Activated CD4-positive, alpha-beta T cell treated with anti-CD3 and anti-CD28 coated beads for 36 hours (primary cell): ENCODE measurements around the gene S100A13. TPM values are rescaled to one million over a fixed set of nuclear protein-coding genes. Genes with fewer than 3 reads are reported as not detected.

ENCODE experiments used
- ATAC-seq: fragments of 200-7000 bp; cut with Tn5 transposase; one replicate; pipeline ENCODE4 v1.10.0; 2021; ENCODE audit warnings: mild to moderate bottlenecking, moderate library complexity
- CTCF ChIA-PET: fragments of 350-600 bp; sonication (Branson Sonifier 250); formaldehyde crosslinking; loops from one replicate; lab custom pipeline; 2021; ENCODE audit warnings: antibody characterized with exemption; lab: Charles Lee
- POLR2A ChIA-PET: fragments of 350-600 bp; sonication (Branson Sonifier 250); formaldehyde crosslinking; loops from one replicate; lab custom pipeline; 2021; ENCODE audit warnings: antibody characterized with exemption, inconsistent platforms; lab: Charles Lee
- DNase-seq: peaks from one replicate; pipeline ENCODE4 v3.0.0-alpha.2; 2020
- H3K27ac Mint-ChIP-seq: one replicate; pipeline ENCODE4 v1.8.0; 2021; ENCODE audit warnings: mixed read lengths
- H3K27me3 Mint-ChIP-seq: one replicate; pipeline ENCODE4 v1.8.0; 2021; ENCODE audit warnings: mixed read lengths
- H3K36me3 Mint-ChIP-seq: one replicate; pipeline ENCODE4 v1.8.0; 2021; ENCODE audit warnings: low read depth, mixed read lengths
- H3K4me1 Mint-ChIP-seq: one replicate; pipeline ENCODE4 v1.8.0; 2021; ENCODE audit warnings: mixed read lengths
- H3K4me3 Mint-ChIP-seq: one replicate; pipeline ENCODE4 v1.8.0; 2021; ENCODE audit warnings: mild to moderate bottlenecking, moderate library complexity, mixed read lengths
- H3K9me3 Mint-ChIP-seq: one replicate; pipeline ENCODE4 v1.8.0; 2021; ENCODE audit warnings: low read depth, mixed read lengths
- intact Hi-C, 2 experiments: fragments of 100-400 bp; cut with DNase I in 1 of 2; cut with micrococcal nuclease in 1 of 2; formaldehyde crosslinking; loops; one replicate each; pipeline versions ENCODE4 v1.14.2 to v1.15.1; 2022 to 2024; cut with DNase I, micrococcal nuclease
- total RNA-seq, 2 experiments: library from RNA; stranded (reverse); gene quantifications; one replicate each; pipeline ENCODE4 v1.2.3, GENCODE V29; 2021

Gene S100A13
- total RNA-seq, 2 experiments from 2014 or later, result 5.4 TPM

- ATAC-seq, result no peak
- Mint-ChIP-seq H3K36me3 (peaks cover 48% of the 10 kb centered on the region), H3K4me3 (peak overlapping the region; percentile 98), H3K4me1 (peaks cover 48% of the 10 kb centered on the region), H3K9me3 (no peaks in the 10 kb centered on the region), H3K27ac (peak overlapping the region; percentile 79), H3K27me3 (no peaks in the 10 kb centered on the region)
- POLR2A ChIA-PET, result interaction anchor here (0.6 kb wide), 2 partner anchors 14 to 110 kb away, joined by 7 to 8 read pairs; no protein-coding TSS in a partner anchor
- DNase-seq, result no peak
- CTCF ChIA-PET, result interaction anchor here (0.8 to 1.2 kb wide), 2 partner anchors 10 to 105 kb away, joined by 3 to 5 read pairs; no protein-coding TSS in a partner anchor
- intact Hi-C loops, result no loop called here
These were observed 9.0 kb upstream of the S100A13 start for GRCh38 chr1:153636312-153636711.

GRCh38 chr1:153635872-153636271 is 8.6 kb upstream of the S100A13 start:
- no peaks in the 10 kb centered on the region for H3K9me3 Mint-ChIP-seq
- DNase-seq (no peak), ATAC-seq (no peak)
- CTCF ChIA-PET, result interaction anchor here (0.7 to 2.5 kb wide), 6 partner anchors 13 to 126 kb away, joined by 3 to 18 read pairs (median 6); no protein-coding TSS in a partner anchor
- H3K27ac Mint-ChIP-seq, result peak overlapping the region; percentile 79
- H3K36me3 Mint-ChIP-seq, result peaks cover 44% of the 10 kb centered on the region
- H3K4me3 Mint-ChIP-seq, result peak overlapping the region; percentile 98
- no peaks in the 10 kb centered on the region for H3K27me3 Mint-ChIP-seq
- POLR2A ChIA-PET, result interaction anchor here (0.6 to 1.0 kb wide), 5 partner anchors 14 to 110 kb away, joined by 3 to 8 read pairs (median 7); partner anchors contain the start of gene S100A6
- intact Hi-C loops, result no loop called here
- H3K4me1 Mint-ChIP-seq, result peaks cover 49% of the 10 kb centered on the region

GRCh38 chr1:153633754-153634665 is 6.7 kb upstream of the S100A13 start, which contains the start of gene CHTOP:
Gene CHTOP (plus strand): TSS chr1:153634066. CDS start chr1:153636589, 2,523 bp downstream.
- Mint-ChIP-seq H3K27ac (peak within 1 kb of the TSS; percentile 98), H3K4me3 (peak within 1 kb of the TSS; percentile 98), H3K4me1 (peaks cover 50% of the 10 kb centered on the region), H3K9me3 (no peaks in the 10 kb centered on the region), H3K27me3 (no peaks in the 10 kb centered on the region), H3K36me3 (peaks cover 36% of the 10 kb centered on the region)
- ChIA-PET POLR2A (interaction anchor here (0.6 to 1.8 kb wide), 21 partner anchors 9 to 1566 kb away, joined by 3 to 13 read pairs (median 4); partner anchors contain the start of genes DENND4B, ILF2, RPS27 and S100A4), CTCF (interaction anchor here (0.8 to 2.5 kb wide), 16 partner anchors 9 to 352 kb away, joined by 3 to 18 read pairs (median 5); partner anchors contain the start of genes ILF2, RAB13, S100A14 and S100A2)
- DNase-seq (peak; percentile 98), ATAC-seq (peak; percentile 93)
- intact Hi-C loops, result loop anchor here (1.0 to 5.0 kb wide), 15 partner anchors 17 to 1599 kb away; partner anchors contain the start of genes SNAPIN (in 2 of the 2), GATAD2B (in 1 of the 2), INTS3 (in 1 of the 2) and JTB (in 1 of the 2)

GRCh38 chr1:153633161-153633753 is 6.0 kb upstream of the S100A13 start:
- Mint-ChIP-seq H3K27me3 (no peaks in the 10 kb centered on the region), H3K4me3 (peak overlapping the region; percentile 98), H3K4me1 (peaks cover 50% of the 10 kb centered on the region), H3K36me3 (peaks cover 30% of the 10 kb centered on the region), H3K9me3 (no peaks in the 10 kb centered on the region), H3K27ac (peak overlapping the region; percentile 98)
- CTCF ChIA-PET, result interaction anchor here (0.9 to 7.1 kb wide), 11 partner anchors 10 to 125 kb away, joined by 3 to 60 read pairs (median 5); partner anchors contain the start of genes ILF2, S100A14, S100A2 and SNAPIN
- POLR2A ChIA-PET, result interaction anchor here (0.6 to 1.8 kb wide), 14 partner anchors 11 to 587 kb away, joined by 3 to 13 read pairs (median 6); partner anchors contain the start of genes DENND4B, ILF2, RPS27 and S100A4
- intact Hi-C loops, result loop anchor here (1.0 to 5.0 kb wide), 5 partner anchors 16 to 1598 kb away; partner anchors contain the start of genes GATAD2B (in 1 of the 2) and INTS3 (in 1 of the 2)
- ATAC-seq (no peak), DNase-seq (no peak)

GRCh38 chr1:153631047-153632022 is 4.0 kb upstream of the S100A13 start:
- Mint-ChIP-seq H3K4me1 (peaks cover 35% of the 10 kb centered on the region), H3K27me3 (peaks cover 2% of the 10 kb centered on the region), H3K4me3 (no peak overlapping the region), H3K36me3 (peaks cover 13% of the 10 kb centered on the region), H3K9me3 (no peaks in the 10 kb centered on the region), H3K27ac (peak overlapping the region; percentile 59)
- ATAC-seq (peak; percentile 8), DNase-seq (peak; percentile 25)
- POLR2A ChIA-PET, result interaction anchor here (0.6 to 0.8 kb wide), 2 partner anchors 12 to 102 kb away, joined by 3 to 8 read pairs; no protein-coding TSS in a partner anchor
- intact Hi-C loops, result loop anchor here (2.0 to 5.0 kb wide), 4 partner anchors 96 to 1597 kb away; partner anchors contain the start of genes GATAD2B (in 1 of the 2) and INTS3 (in 1 of the 2)
- CTCF ChIA-PET, result interaction anchor here (1.0 to 7.1 kb wide), 4 partner anchors 10 to 121 kb away, joined by 3 to 60 read pairs (median 5); partner anchors contain the start of gene S100A14

GRCh38 chr1:153630384-153630783 is 3.1 kb upstream of the S100A13 start:
- ChIA-PET CTCF (interaction anchor here (1.4 to 7.1 kb wide), 3 partner anchors 9 to 120 kb away, joined by 3 to 60 read pairs (median 5); partner anchors contain the start of gene S100A14), POLR2A (no interaction called here)
- Mint-ChIP-seq H3K4me1 (peaks cover 29% of the 10 kb centered on the region), H3K36me3 (peaks cover 6% of the 10 kb centered on the region), H3K27me3 (peaks cover 2% of the 10 kb centered on the region), H3K4me3 (no peak overlapping the region), H3K27ac (no peak overlapping the region), H3K9me3 (no peaks in the 10 kb centered on the region)
- no peak for DNase-seq
- intact Hi-C loops, result loop anchor here (5.0 kb wide), 2 partner anchors 97 to 118 kb away; partner anchors contain the start of gene INTS3 (in 1 of the 2)
- no peak for ATAC-seq

- ChIA-PET CTCF (interaction anchor here (1.4 to 7.1 kb wide), 4 partner anchors 8 to 119 kb away, joined by 3 to 60 read pairs (median 5); partner anchors contain the start of gene S100A14), POLR2A (no interaction called here)
- no peak overlapping the region for H3K27ac Mint-ChIP-seq
- intact Hi-C loops, result loop anchor here (5.0 kb wide), 2 partner anchors 97 to 118 kb away; partner anchors contain the start of gene INTS3 (in 1 of the 2)
- peaks cover 2% of the 10 kb centered on the region for H3K27me3 Mint-ChIP-seq
- DNase-seq (no peak), ATAC-seq (no peak)
- H3K4me1 Mint-ChIP-seq, result peaks cover 28% of the 10 kb centered on the region
- no peaks in the 10 kb centered on the region for H3K9me3 Mint-ChIP-seq
- H3K4me3 Mint-ChIP-seq, result no peak overlapping the region
- peaks cover 5% of the 10 kb centered on the region for H3K36me3 Mint-ChIP-seq
These were observed 2.7 kb upstream of the S100A13 start for GRCh38 chr1:153629971-153630370.

- ChIA-PET POLR2A (no interaction called here), CTCF (interaction anchor here (1.1 to 7.1 kb wide), 4 partner anchors 9 to 119 kb away, joined by 3 to 60 read pairs (median 5); partner anchors contain the start of gene S100A14)
- ATAC-seq, result no peak
- no peak overlapping the region for H3K4me3 Mint-ChIP-seq
- H3K4me1 Mint-ChIP-seq, result peaks cover 27% of the 10 kb centered on the region
- peaks cover under 1% of the 10 kb centered on the region for H3K36me3 Mint-ChIP-seq
- no peak overlapping the region for H3K27ac Mint-ChIP-seq
- intact Hi-C loops, result no loop called here
- no peak for DNase-seq
- no peaks in the 10 kb centered on the region for H3K9me3 Mint-ChIP-seq
- H3K27me3 Mint-ChIP-seq, result peaks cover 2% of the 10 kb centered on the region
These were observed 2.0 kb upstream of the S100A13 start for GRCh38 chr1:153629343-153629665.

GRCh38 chr1:153628638-153629342 is 1.5 kb upstream of the S100A13 start:
- peaks cover 27% of the 10 kb centered on the region for H3K4me1 Mint-ChIP-seq
- no peaks in the 10 kb centered on the region for H3K36me3 Mint-ChIP-seq
- DNase-seq, result no peak
- no peak overlapping the region for H3K4me3 Mint-ChIP-seq
- CTCF ChIA-PET, result interaction anchor here (1.1 to 7.1 kb wide), 4 partner anchors 10 to 118 kb away, joined by 3 to 60 read pairs (median 5); partner anchors contain the start of gene S100A14
- POLR2A ChIA-PET, result interaction anchor here (0.7 kb wide), 1 partner anchor 12 kb away, joined by 3 read pairs; no protein-coding TSS in a partner anchor
- H3K9me3 Mint-ChIP-seq, result no peaks in the 10 kb centered on the region
- intact Hi-C loops, result no loop called here
- H3K27ac Mint-ChIP-seq, result no peak overlapping the region
- no peak for ATAC-seq
- H3K27me3 Mint-ChIP-seq, result peaks cover 2% of the 10 kb centered on the region
